Measurements from ENCODE around the gene COBL.
A peak's percentile ranks its signal among the peaks of the same experiment; 100 is the strongest.

Gene COBL, protein sequence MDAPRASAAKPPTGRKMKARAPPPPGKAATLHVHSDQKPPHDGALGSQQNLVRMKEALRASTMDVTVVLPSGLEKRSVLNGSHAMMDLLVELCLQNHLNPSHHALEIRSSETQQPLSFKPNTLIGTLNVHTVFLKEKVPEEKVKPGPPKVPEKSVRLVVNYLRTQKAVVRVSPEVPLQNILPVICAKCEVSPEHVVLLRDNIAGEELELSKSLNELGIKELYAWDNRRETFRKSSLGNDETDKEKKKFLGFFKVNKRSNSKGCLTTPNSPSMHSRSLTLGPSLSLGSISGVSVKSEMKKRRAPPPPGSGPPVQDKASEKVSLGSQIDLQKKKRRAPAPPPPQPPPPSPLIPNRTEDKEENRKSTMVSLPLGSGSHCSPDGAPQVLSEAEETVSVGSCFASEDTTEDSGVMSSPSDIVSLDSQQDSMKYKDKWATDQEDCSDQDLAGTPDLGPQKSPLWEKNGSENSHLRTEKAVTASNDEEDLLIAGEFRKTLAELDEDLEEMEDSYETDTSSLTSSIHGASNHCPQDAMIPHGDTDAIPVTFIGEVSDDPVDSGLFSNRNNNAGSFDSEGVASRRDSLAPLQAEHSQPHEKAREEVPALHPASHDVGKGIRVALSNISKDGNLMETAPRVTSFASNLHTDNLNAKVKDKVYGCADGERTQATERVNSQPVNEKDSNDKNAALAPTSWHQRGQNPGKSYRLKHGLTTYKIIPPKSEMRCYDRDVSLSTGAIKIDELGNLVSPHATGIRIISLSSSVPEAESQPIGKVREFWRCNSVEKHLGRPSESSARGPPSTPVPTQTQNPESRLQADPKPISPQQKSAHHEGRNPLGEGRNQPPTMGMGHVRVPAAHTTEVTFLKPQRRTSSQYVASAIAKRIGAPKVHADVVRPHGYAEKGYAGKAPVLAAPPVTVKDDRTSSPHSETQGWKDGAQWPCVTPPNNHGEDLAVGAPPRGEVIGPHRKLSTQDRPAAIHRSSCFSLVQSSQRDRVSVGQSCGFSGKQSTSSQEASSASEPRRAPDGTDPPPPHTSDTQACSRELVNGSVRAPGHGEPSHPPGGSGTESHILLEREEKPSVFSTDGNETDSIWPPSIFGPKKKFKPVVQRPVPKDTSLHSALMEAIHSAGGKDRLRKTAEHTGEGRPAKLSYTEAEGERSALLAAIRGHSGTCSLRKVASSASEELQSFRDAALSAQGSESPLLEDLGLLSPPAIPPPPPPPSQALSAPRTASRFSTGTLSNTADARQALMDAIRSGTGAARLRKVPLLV

GRCh38 chr7:51316666-51317581 is at the start of gene COBL:
Gene COBL, minus strand, starts transcription at chr7:51316809. Its CDS starts 176 bp downstream, at chr7:51316633.
- TF ChIP-seq CTCF (IDR thresholded peaks at IDR 0.05; ENCODE audit: low read depth, low read length, missing control alignments): no peak
- in situ Hi-C loops (cut with HindIII; ENCODE audit: low pct_ligation_motif_present, low sequenced_read_pairs): no loop called here
- peaks cover 26% of the 10 kb centered on the region for H3K27me3 ChIP-seq (replicated peaks)
- H3K4me3 ChIP-seq (ENCODE audit: low read depth, low read length): peak within 1 kb of the TSS; percentile 39
- no peak within 1 kb of the TSS for H3K27ac ChIP-seq
- no peak for DNase-seq
- no peaks in the 10 kb centered on the region for H3K36me3 ChIP-seq (replicated peaks)

- Histone ChIP-seq H3K27ac (no peak overlapping the region), H3K27me3 (replicated peaks) (no peaks in the 10 kb centered on the region), H3K36me3 (replicated peaks) (no peaks in the 10 kb centered on the region), H3K4me3 (ENCODE audit: low read depth, low read length) (no peak overlapping the region)
- in situ Hi-C loops (cut with HindIII; ENCODE audit: low pct_ligation_motif_present, low sequenced_read_pairs): no loop called here
- no peak for DNase-seq
- no peak for TF ChIP-seq CTCF (IDR thresholded peaks at IDR 0.05; ENCODE audit: low read depth, low read length, missing control alignments)
These were observed 49.6 kb upstream of the COBL start for GRCh38 chr7:51366172-51366728.

- no peak for DNase-seq
- H3K4me3 ChIP-seq (ENCODE audit: low read depth, low read length): no peak overlapping the region
- H3K36me3 ChIP-seq (replicated peaks): no peaks in the 10 kb centered on the region
- no peak for TF ChIP-seq CTCF (IDR thresholded peaks at IDR 0.05; ENCODE audit: low read depth, low read length, missing control alignments)
- in situ Hi-C loops (cut with HindIII; ENCODE audit: low pct_ligation_motif_present, low sequenced_read_pairs): no loop called here
- no peaks in the 10 kb centered on the region for H3K27me3 ChIP-seq (replicated peaks)
- H3K27ac ChIP-seq: no peak overlapping the region
These were observed 41.2 kb upstream of the COBL start for GRCh38 chr7:51357821-51358220.

GRCh38 chr7:51356849-51357516 is 40.4 kb upstream of the COBL start:
- in situ Hi-C loops (cut with HindIII; ENCODE audit: low pct_ligation_motif_present, low sequenced_read_pairs): no loop called here
- Histone ChIP-seq H3K4me3 (ENCODE audit: low read depth, low read length) (no peak overlapping the region), H3K27me3 (replicated peaks) (no peaks in the 10 kb centered on the region), H3K36me3 (replicated peaks) (no peaks in the 10 kb centered on the region), H3K27ac (no peak overlapping the region)
- no peak for TF ChIP-seq CTCF (IDR thresholded peaks at IDR 0.05; ENCODE audit: low read depth, low read length, missing control alignments)
- no peak for DNase-seq

All from brain microvascular endothelial cell (primary cell).